Uterus (tissue), 4 donors: Measurements from ENCODE around the gene GAS7. TPM values are rescaled to one million over a fixed set of nuclear protein-coding genes. Genes with fewer than 3 reads are reported as not detected.

Source experiments
- DNase-seq, 2 donors: peaks; one replicate each; pipeline ENCODE4 v3.0.0-alpha.2; 2019 to 2020
- H3K27ac ChIP-seq, 2 donors: fragments of 200-600 bp; sonication (generic); 1 replicate in 1 of 2; 2 replicates in 1 of 2; pipeline ENCODE4 v1.5.1; 2016 to 2018
- H3K27me3 ChIP-seq, 2 donors: fragments of 200-600 bp; sonication (generic); one replicate each; pipeline ENCODE4 v1.5.1; 2018 to 2019; ENCODE audit warnings: control low read depth in 1 of 2
- H3K36me3 ChIP-seq, 2 donors: fragments of 200-600 bp; sonication (generic); one replicate each; pipeline ENCODE4 v1.5.1; 2019; ENCODE audit warnings: control low read depth in 1 of 2
- H3K4me1 ChIP-seq, 2 donors: fragments of 200-600 bp; sonication (generic); one replicate each; pipeline ENCODE4 v1.5.1; 2018 to 2019; ENCODE audit warnings: control low read depth in 1 of 2
- H3K4me3 ChIP-seq, 2 donors: fragments of 200-600 bp; sonication (generic); 1 replicate in 1 of 2; 2 replicates in 1 of 2; pipeline ENCODE4 v1.5.1; 2018 to 2019; ENCODE audit warnings: mild to moderate bottlenecking in 1 of 2
- H3K9me3 ChIP-seq, 2 donors: fragments of 200-600 bp; sonication (generic); one replicate each; pipeline ENCODE4 v1.5.1; 2019; ENCODE audit warnings: control low read depth in 1 of 2
- POLR2A ChIP-seq, 2 donors: fragments of 450-650 bp; IDR thresholded peaks; one replicate each; pipeline ENCODE4 v1.6.1; 2016; ENCODE audit warnings: antibody characterized with exemption in 2 of 2, mild to moderate bottlenecking in 1 of 2, moderate library complexity in 1 of 2
- intact Hi-C: fragments of 100-400 bp; cut with DNase I; formaldehyde crosslinking; loops from one replicate; pipeline ENCODE4 v1.15.1; 2023; ENCODE audit warnings: low total_unique reads
- total RNA-seq, 4 donors: library from RNA; depleted of rRNA in 3 of 4; stranded (reverse); fragments of >200 nt in 3 of 4; gene quantifications; one replicate each; pipeline versions ENCODE4 v1.1.0 to v1.2.4, GENCODE V29; 2014 to 2023
- TF ChIP-seq, protein P1 (sequence below), 4 experiments: fragments of 200-600 bp in 2 of 4; fragments of 450-650 bp in 2 of 4; sonication (generic) in 2 of 4; IDR thresholded peaks; one replicate each; pipeline ENCODE4 v1.5.1; 2016 to 2019; ENCODE audit warnings: antibody characterized with exemption in 4 of 4, mild to moderate bottlenecking in 2 of 4, moderate library complexity in 1 of 4
- donor health status: DM: yes; HTN: yes; CAD: no.

Gene GAS7
- total RNA-seq, 4 donors from 2014 or later, result 12.8 to 95.9 (median 40.8) TPM

GRCh38 chr17:10147040-10147439, 51.4 kb downstream of the GAS7 start:
- intact Hi-C loops, result no loop called here
- peaks cover 0 to 6% of the 10 kb centered on the region in 2 donors for H3K4me1 ChIP-seq
- no peaks in the 10 kb centered on the region for H3K9me3 ChIP-seq
- no peaks in the 10 kb centered on the region for H3K36me3 ChIP-seq
- TF ChIP-seq, protein P1, sequence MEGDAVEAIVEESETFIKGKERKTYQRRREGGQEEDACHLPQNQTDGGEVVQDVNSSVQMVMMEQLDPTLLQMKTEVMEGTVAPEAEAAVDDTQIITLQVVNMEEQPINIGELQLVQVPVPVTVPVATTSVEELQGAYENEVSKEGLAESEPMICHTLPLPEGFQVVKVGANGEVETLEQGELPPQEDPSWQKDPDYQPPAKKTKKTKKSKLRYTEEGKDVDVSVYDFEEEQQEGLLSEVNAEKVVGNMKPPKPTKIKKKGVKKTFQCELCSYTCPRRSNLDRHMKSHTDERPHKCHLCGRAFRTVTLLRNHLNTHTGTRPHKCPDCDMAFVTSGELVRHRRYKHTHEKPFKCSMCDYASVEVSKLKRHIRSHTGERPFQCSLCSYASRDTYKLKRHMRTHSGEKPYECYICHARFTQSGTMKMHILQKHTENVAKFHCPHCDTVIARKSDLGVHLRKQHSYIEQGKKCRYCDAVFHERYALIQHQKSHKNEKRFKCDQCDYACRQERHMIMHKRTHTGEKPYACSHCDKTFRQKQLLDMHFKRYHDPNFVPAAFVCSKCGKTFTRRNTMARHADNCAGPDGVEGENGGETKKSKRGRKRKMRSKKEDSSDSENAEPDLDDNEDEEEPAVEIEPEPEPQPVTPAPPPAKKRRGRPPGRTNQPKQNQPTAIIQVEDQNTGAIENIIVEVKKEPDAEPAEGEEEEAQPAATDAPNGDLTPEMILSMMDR (IDR thresholded peaks at IDR 0.05), result no peak
- H3K27ac ChIP-seq, result peak overlapping the region; percentile 28 to 30
- no peak for DNase-seq
- no peaks in the 10 kb centered on the region for H3K27me3 ChIP-seq
- H3K4me3 ChIP-seq, result no peak overlapping the region

DNA sequence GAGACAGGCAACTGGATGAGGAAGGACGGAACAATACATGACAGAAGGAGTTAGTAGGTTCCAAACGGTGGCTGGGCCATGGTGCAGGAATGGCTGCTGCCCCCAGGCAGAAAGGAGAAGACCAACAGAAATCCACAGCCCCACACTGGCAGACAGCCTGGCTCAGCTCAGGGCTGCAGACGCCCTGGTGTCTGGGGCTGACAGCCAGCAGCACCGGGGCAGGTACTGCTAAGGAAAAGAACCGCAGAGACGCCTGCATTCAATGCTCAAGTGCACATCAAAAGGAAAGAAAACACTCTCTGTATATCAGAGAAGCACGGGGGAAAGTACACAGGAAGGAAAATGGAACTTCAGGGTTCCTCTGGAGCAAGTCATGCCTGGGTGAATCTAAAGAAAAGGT, 53.4 kb downstream of the GAS7 start:
- Histone ChIP-seq H3K4me1 (peaks cover 0 to 5% of the 10 kb centered on the region in 2 donors), H3K27ac (no peak overlapping the region), H3K9me3 (no peaks in the 10 kb centered on the region), H3K4me3 (no peak overlapping the region), H3K36me3 (no peaks in the 10 kb centered on the region), H3K27me3 (no peaks in the 10 kb centered on the region)
- intact Hi-C loops, result no loop called here
- DNase-seq, result no peak
- TF ChIP-seq POLR2A (IDR thresholded peaks at IDR 0.05), result no peak
- TF ChIP-seq, protein P1 (IDR thresholded peaks at IDR 0.05), result no peak

DNA sequence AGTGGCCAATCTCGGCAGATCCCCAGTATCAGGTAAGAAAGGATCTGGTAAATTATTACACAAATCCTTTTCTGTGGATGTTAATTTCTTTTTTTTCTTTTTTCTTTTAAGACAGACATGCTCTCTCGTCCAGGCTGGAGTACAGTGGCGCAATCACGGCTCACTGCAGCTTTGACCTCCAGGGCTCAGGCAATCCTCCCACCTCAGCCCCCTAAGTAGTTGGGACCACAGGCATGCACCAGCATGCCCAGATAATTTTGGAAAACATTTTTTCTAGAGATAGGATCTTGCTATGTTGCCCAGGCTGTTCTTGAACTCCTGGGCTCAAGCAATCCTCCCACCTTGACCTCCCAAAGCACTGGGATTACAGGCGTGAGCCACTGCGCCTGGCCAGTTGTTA, 54.0 kb downstream of the GAS7 start:
- Histone ChIP-seq H3K9me3 (no peaks in the 10 kb centered on the region), H3K4me1 (peaks cover 0 to 3% of the 10 kb centered on the region in 2 donors), H3K36me3 (no peaks in the 10 kb centered on the region), H3K27ac (no peak overlapping the region), H3K27me3 (no peaks in the 10 kb centered on the region), H3K4me3 (no peak overlapping the region)
- no peak for DNase-seq
- intact Hi-C loops, result no loop called here
- no peak for TF ChIP-seq POLR2A (IDR thresholded peaks at IDR 0.05)
- TF ChIP-seq, protein P1 (IDR thresholded peaks at IDR 0.05), result no peak

DNA sequence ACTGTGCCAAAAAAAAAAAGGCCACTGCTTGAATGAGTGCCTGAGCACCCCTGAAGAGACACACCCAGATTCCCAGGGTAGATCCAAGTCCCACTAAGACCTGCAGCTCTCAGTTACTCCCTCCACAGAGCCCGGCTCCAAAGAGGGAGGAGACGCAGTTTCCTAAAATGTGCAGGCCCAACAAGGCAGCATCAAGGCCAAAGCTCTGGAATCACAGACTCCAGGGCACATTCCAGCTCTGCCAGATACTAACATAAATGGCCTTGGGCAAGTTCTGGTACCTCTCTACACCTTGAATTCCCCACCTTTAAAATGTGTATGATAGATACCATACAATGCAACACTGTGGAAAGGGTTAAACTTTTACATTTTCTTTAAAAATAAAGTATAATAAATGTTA, 57.0 kb downstream of the GAS7 start:
- Histone ChIP-seq H3K9me3 (no peaks in the 10 kb centered on the region), H3K36me3 (no peaks in the 10 kb centered on the region), H3K4me3 (no peak overlapping the region), H3K4me1 (peaks cover 0 to 3% of the 10 kb centered on the region in 2 donors), H3K27ac (no peak overlapping the region), H3K27me3 (no peaks in the 10 kb centered on the region)
- DNase-seq, result no peak
- intact Hi-C loops, result no loop called here
- no peak for TF ChIP-seq POLR2A (IDR thresholded peaks at IDR 0.05)
- TF ChIP-seq, protein P1 (IDR thresholded peaks at IDR 0.05), result no peak

DNA sequence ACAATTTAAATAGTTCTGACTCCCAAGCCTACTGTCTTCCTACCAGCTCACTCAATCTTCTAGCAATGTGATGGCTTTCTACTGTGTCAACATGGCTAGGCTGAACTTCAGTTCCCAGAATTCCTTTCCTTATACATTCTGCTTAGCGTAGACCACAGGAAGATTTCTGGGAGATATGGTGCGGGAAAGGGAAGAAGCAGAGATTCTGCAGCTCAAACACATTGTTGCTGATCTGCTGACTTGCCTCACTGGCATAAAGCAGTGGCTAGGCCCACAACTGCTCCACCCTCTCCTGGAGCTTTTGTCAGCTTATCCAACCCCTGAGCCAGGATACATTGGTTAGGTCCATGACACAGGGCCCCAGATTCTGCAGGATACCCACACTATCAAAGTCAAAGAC, 58.8 kb downstream of the GAS7 start:
- Histone ChIP-seq H3K27me3 (no peaks in the 10 kb centered on the region), H3K36me3 (no peaks in the 10 kb centered on the region), H3K9me3 (no peaks in the 10 kb centered on the region), H3K27ac (no peak overlapping the region), H3K4me3 (no peak overlapping the region), H3K4me1 (no peaks in the 10 kb centered on the region)
- no peak for DNase-seq
- TF ChIP-seq, protein P1 (IDR thresholded peaks at IDR 0.05), result no peak
- no peak for TF ChIP-seq POLR2A (IDR thresholded peaks at IDR 0.05)
- intact Hi-C loops, result no loop called here
